MM.1S (cell line): ENCODE results near the gene PROK2.

ENCODE experiments used
- CTCF ChIP-seq: fragments of 300-600 bp; sonication (generic); IDR thresholded peaks from 2 replicates; pipeline ENCODE4 v1.5.1; 2016; ENCODE audit warnings: antibody characterized with exemption, low read length, mixed read lengths
- EZH2phosphoT487 ChIP-seq: fragments of 300-600 bp; sonication (generic); IDR thresholded peaks from 2 replicates; pipeline ENCODE4 v1.6.1; 2018; ENCODE audit warnings: antibody characterized with exemption, low read length

- no peak for TF ChIP-seq CTCF
- TF ChIP-seq EZH2phosphoT487: no peak
Observed at GRCh38 chr3:71760140-71760539, 24.8 kb downstream of the PROK2 start.
